B cell (primary cell): ENCODE data around the gene CRYGN. TPM values are rescaled to one million over a fixed set of nuclear protein-coding genes. Genes with fewer than 3 reads are reported as not detected.

Experiments used
- ATAC-seq: fragments of 200-7000 bp; cut with Tn5 transposase; one replicate; pipeline ENCODE4 v1.10.0; 2021; ENCODE audit warnings: low read depth, mild to moderate bottlenecking, moderate number of reproducible peaks, moderate library complexity
- CTCF ChIA-PET: fragments of 350-600 bp; sonication (Branson Sonifier 250); formaldehyde crosslinking; loops from one replicate; lab custom pipeline; 2021; ENCODE audit warnings: antibody characterized with exemption, inconsistent platforms; lab: Charles Lee
- POLR2A ChIA-PET: fragments of 350-600 bp; sonication (Branson Sonifier 250); formaldehyde crosslinking; loops from one replicate; lab custom pipeline; 2021; ENCODE audit warnings: antibody characterized with exemption; lab: Charles Lee
- DNase-seq: peaks from one replicate; pipeline ENCODE4 v3.0.0; 2013
- H2AFZ ChIP-seq: 2 replicates; pipeline ENCODE4 v1.6.1; 2012; ENCODE audit warnings: mild to moderate bottlenecking, low read depth, low read length; ENCODE audit not compliant: insufficient read depth, poor library complexity, severe bottlenecking
- H3K27ac ChIP-seq, 2 donors: 1 replicate in 1 of 2; 2 replicates in 1 of 2; pipeline ENCODE4 v1.5.1; 2012 to 2013; ENCODE audit warnings: low read length in 2 of 2, mild to moderate bottlenecking in 2 of 2, moderate library complexity in 1 of 2
- H3K27me3 ChIP-seq, 4 experiments: fragments of 200-600 bp in 1 of 4; sonication (generic) in 1 of 4; replicated peaks in 1 of 4; 1 replicate in 2 of 4; 2 replicates in 2 of 4; pipeline versions ENCODE4 v1.6.1 to v1.7.0; 2013 to 2016; ENCODE audit warnings: low read length in 3 of 4, mild to moderate bottlenecking in 2 of 4, mixed read lengths in 1 of 4, moderate library complexity in 1 of 4; ENCODE audit not compliant: insufficient read depth in 4 of 4, control insufficient read depth in 3 of 4; ENCODE audit errors: control extremely low read depth in 1 of 4
- H3K36me3 ChIP-seq, 2 experiments: replicated peaks in 1 of 2; 1 replicate in 1 of 2; 2 replicates in 1 of 2; pipeline versions ENCODE4 v1.6.1 to v1.7.1; 2013; ENCODE audit warnings: low read length in 1 of 2; ENCODE audit not compliant: insufficient read depth in 2 of 2, control insufficient read depth in 1 of 2; ENCODE audit errors: control extremely low read depth in 1 of 2, extremely low read depth in 1 of 2
- H3K4me1 ChIP-seq, 2 donors: fragments of 200-600 bp in 1 of 2; sonication (generic) in 1 of 2; 1 replicate in 1 of 2; 2 replicates in 1 of 2; pipeline versions ENCODE4 v1.5.1 to v1.6.1; 2013 to 2017; ENCODE audit warnings: low read length in 2 of 2; ENCODE audit not compliant: control insufficient read depth in 2 of 2, insufficient read depth in 2 of 2
- H3K4me2 ChIP-seq: replicated peaks from 2 replicates; pipeline ENCODE3; 2012; ENCODE audit warnings: mild to moderate bottlenecking, low read depth, low read length; ENCODE audit not compliant: poor library complexity, severe bottlenecking
- H3K4me3 ChIP-seq, 5 experiments: fragments of 200-600 bp in 1 of 5; sonication (generic) in 1 of 5; 1 replicate in 3 of 5; 2 replicates in 2 of 5; pipeline versions ENCODE4 v1.5.1 to v1.7.0; 2011 to 2016; ENCODE audit warnings: low read length in 4 of 5, mild to moderate bottlenecking in 4 of 5, low read depth in 2 of 5, control low read depth in 1 of 5, moderate library complexity in 1 of 5; ENCODE audit not compliant: insufficient read depth in 1 of 5; ENCODE audit errors: control extremely low read depth in 1 of 5, extremely low read depth in 1 of 5
- H3K79me2 ChIP-seq: fragments of 200-600 bp; sonication (generic); one replicate; pipeline ENCODE4 v1.6.0; 2016; ENCODE audit warnings: low read length; ENCODE audit not compliant: control insufficient read depth, insufficient read depth
- H3K9ac ChIP-seq: fragments of 200-600 bp; sonication (generic); 2 replicates; pipeline ENCODE4 v1.6.1; 2017; ENCODE audit warnings: mild to moderate bottlenecking, low read length, moderate library complexity
- H3K9me3 ChIP-seq, 3 donors: one replicate each; pipeline versions ENCODE4 v1.6.1 to v1.7.1; 2013; ENCODE audit warnings: low read length in 2 of 3; ENCODE audit not compliant: control insufficient read depth in 2 of 3, insufficient read depth in 1 of 3; ENCODE audit errors: control extremely low read depth in 1 of 3
- H4K20me1 ChIP-seq: 2 replicates; pipeline ENCODE4 v1.6.0; 2012; ENCODE audit warnings: mild to moderate bottlenecking, low read length; ENCODE audit not compliant: insufficient read depth, control insufficient read depth, poor library complexity, severe bottlenecking
- H3K27ac Mint-ChIP-seq: one replicate; pipeline ENCODE4 v1.8.0; 2021; ENCODE audit warnings: mixed read lengths
- H3K27me3 Mint-ChIP-seq: one replicate; pipeline ENCODE4 v1.8.0; 2021; ENCODE audit warnings: mixed read lengths
- H3K4me1 Mint-ChIP-seq: one replicate; pipeline ENCODE4 v1.8.0; 2021; ENCODE audit warnings: mixed read lengths
- H3K4me3 Mint-ChIP-seq: one replicate; pipeline ENCODE4 v1.8.0; 2021; ENCODE audit warnings: mixed read lengths
- H3K9me3 Mint-ChIP-seq: one replicate; pipeline ENCODE4 v1.8.0; 2022; ENCODE audit warnings: mixed read lengths; ENCODE audit not compliant: insufficient read depth
- CTCF ChIP-seq: fragments of 200-600 bp; IDR thresholded peaks from one replicate; pipeline ENCODE4 v1.8.0; 2022; ENCODE audit warnings: antibody characterized with exemption, mild to moderate bottlenecking
- EZH2 ChIP-seq: IDR thresholded peaks from 2 replicates; pipeline ENCODE4 v1.6.1; 2012; ENCODE audit warnings: borderline replicate concordance, low read depth, mild to moderate bottlenecking, moderate library complexity, low read length; ENCODE audit not compliant: insufficient read depth, poor library complexity, severe bottlenecking
- WGBS: methylation state at CpG from one replicate; pipeline ENCODE4 v1.1.5; 2013; ENCODE audit warnings: missing lambda C conversion rate; ENCODE audit not compliant: insufficient coverage; 5-methylcytosine and 5-hydroxymethylcytosine counted together
- intact Hi-C: fragments of 100-400 bp; cut with micrococcal nuclease; formaldehyde crosslinking; loops from one replicate; pipeline ENCODE4 v1.10.0; 2022
- polyA plus RNA-seq: library from polyadenylated mRNA; depleted of rRNA; stranded (reverse); fragments of >200 nt; gene quantifications from 2 replicates; pipeline ENCODE4 v1.2.3, GENCODE V29; 2012
- total RNA-seq, 2 donors: library from RNA; stranded (reverse); fragments of 120-200 nt in 1 of 2; gene quantifications; 1 replicate in 1 of 2; 2 replicates in 1 of 2; pipeline versions ENCODE4 v1.2.3 to v1.2.4, GENCODE V29; 2013 to 2022

Gene CRYGN
- total and polyA plus RNA-seq, 2 donors (not counting 1 experiment from before 2014, with no cell fraction given) = not detected

DNA sequence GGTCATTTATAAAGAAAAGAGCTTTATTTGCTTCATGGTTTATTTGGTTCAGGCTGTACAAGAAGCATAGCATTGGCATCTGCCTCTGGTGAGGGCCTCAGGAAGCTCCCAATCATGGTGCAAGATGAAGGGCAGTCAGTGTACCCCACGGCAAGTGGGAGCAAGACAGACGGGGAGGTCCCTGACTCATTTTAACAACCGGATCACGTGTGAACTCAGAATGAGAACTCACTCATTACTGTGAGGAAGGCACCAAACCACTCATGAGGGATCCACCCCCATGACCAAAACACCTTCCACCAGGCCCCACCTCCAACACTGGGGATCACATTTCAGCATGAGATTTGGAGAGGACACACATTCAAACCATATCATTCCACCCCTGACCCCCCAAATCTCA is 15.7 kb upstream of the CRYGN start:
- no peak for TF ChIP-seq EZH2
- TF ChIP-seq CTCF = no peak
- no peak overlapping the region for H3K9ac ChIP-seq
- H3K9me3 ChIP-seq = peaks cover 0 to 12% (median 0%) of the 10 kb centered on the region in 3 donors
- H3K79me2 ChIP-seq = no peaks in the 10 kb centered on the region
- no peak overlapping the region for H3K4me2 ChIP-seq
- no peak overlapping the region for H3K4me3 ChIP-seq
- Mint-ChIP-seq H3K4me1 (no peaks in the 10 kb centered on the region), H3K27ac (no peak overlapping the region), H3K9me3 (no peaks in the 10 kb centered on the region), H3K4me3 (no peak overlapping the region), H3K27me3 (peaks cover 14% of the 10 kb centered on the region)
- DNase-seq (no peak), ATAC-seq (no peak)
- H4K20me1 ChIP-seq = no peaks in the 10 kb centered on the region
- peaks cover 0 to 8% (median 0%) of the 10 kb centered on the region in 4 experiments for H3K27me3 ChIP-seq
- CTCF ChIA-PET = no interaction called here
- WGBS = 72% methylated on average over 4 of the region's 4 CpGs
- POLR2A ChIA-PET = no interaction called here
- no peaks in the 10 kb centered on the region for H3K36me3 ChIP-seq
- H3K4me1 ChIP-seq = no peaks in the 10 kb centered on the region
- no peak overlapping the region for H2AFZ ChIP-seq
- intact Hi-C loops = no loop called here
- no peak overlapping the region for H3K27ac ChIP-seq

DNA sequence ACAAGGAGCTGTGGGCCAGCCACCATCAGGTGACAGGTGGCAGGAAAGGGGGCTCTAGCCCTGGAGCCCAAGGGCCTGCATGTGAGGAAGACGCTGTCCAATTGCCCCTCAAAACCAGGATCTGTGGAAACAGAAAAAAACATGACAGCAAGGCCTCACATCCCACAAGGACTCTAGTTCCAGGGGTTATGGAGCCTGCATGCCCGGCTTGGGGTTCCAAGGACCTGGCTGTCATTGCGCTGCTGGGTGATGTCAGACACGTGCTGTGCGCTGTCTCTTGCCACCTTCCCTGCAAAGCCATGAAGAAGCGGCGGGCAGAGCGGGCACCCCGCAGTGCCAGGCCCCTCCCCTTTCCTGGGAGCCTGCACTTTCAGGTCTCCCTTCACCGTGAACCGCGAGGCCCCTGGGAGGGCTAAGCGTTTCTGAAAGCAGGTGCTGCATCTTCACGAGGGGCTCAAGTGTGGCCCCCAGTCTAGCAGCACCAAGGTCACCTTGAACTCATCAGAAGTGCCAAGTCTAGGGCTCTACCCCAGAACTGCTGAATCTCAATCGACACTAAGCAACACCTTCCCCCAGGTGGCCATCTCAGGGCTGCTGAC is 15.1 kb upstream of the CRYGN start:
- TF ChIP-seq CTCF (no peak), EZH2 (no peak)
- peaks cover 0 to 5% (median 0%) of the 10 kb centered on the region in 3 donors for H3K9me3 ChIP-seq
- 95% methylated on average over 14 of the region's 15 CpGs for WGBS
- no peaks in the 10 kb centered on the region for H3K9me3 Mint-ChIP-seq
- H3K27me3 ChIP-seq = peaks cover 0 to 3% (median 0%) of the 10 kb centered on the region in 4 experiments
- no peaks in the 10 kb centered on the region for H3K79me2 ChIP-seq
- ChIA-PET CTCF (no interaction called here), POLR2A (no interaction called here)
- no peak overlapping the region for H3K9ac ChIP-seq
- no peaks in the 10 kb centered on the region for H3K4me1 ChIP-seq
- H4K20me1 ChIP-seq = no peaks in the 10 kb centered on the region
- no peak overlapping the region for H3K27ac Mint-ChIP-seq
- H3K4me2 ChIP-seq = no peak overlapping the region
- H3K4me3 Mint-ChIP-seq = no peak overlapping the region
- H3K4me1 Mint-ChIP-seq = no peaks in the 10 kb centered on the region
- no peak overlapping the region for H3K27ac ChIP-seq
- no peaks in the 10 kb centered on the region for H3K36me3 ChIP-seq
- peaks cover 14% of the 10 kb centered on the region for H3K27me3 Mint-ChIP-seq
- no peak overlapping the region for H2AFZ ChIP-seq
- ATAC-seq (no peak), DNase-seq (no peak)
- H3K4me3 ChIP-seq = no peak overlapping the region
- intact Hi-C loops = no loop called here
